ENCODE measurements around the gene CDC42EP1. TPM values are rescaled to one million over a fixed set of nuclear protein-coding genes. Genes with fewer than 3 reads are reported as not detected.

The CDC42EP1 gene
- total RNA-seq, 4 donors from 2014 or later, result 5.6 to 8.8 (median 6.8) TPM

- no peak for TF ChIP-seq POLR2A (IDR thresholded peaks at IDR 0.05)
- TF ChIP-seq CTCF (IDR thresholded peaks at IDR 0.05 in 4 of 5, conservative IDR thresholded peaks at IDR 0.05 in 1 of 5), result no peak
- in situ Hi-C loops (cut with MboI; ENCODE audit: low sequenced_read_pairs in 4 of 4), result no loop called here
- H3K36me3 ChIP-seq, result no peaks in the 10 kb centered on the region
- no peaks in the 10 kb centered on the region for H3K9me3 ChIP-seq
- DNase-seq (no peak), ATAC-seq (no peak)
- intact Hi-C loops (cut with DNase I; ENCODE audit: low total_unique reads), result no loop called here
- no peaks in the 10 kb centered on the region for H3K4me1 ChIP-seq
- H3K27me3 ChIP-seq, result peaks cover 6 to 16% (median 11%) of the 10 kb centered on the region in 3 donors
- no peak overlapping the region for H3K4me3 ChIP-seq
- H3K27ac ChIP-seq, result no peak overlapping the region
These were observed 39.5 kb upstream of the CDC42EP1 start for GRCh38 chr22:37520776-37521191.

- in situ Hi-C loops (cut with MboI; ENCODE audit: low sequenced_read_pairs in 4 of 4) (no loop called here), intact Hi-C loops (cut with DNase I; ENCODE audit: low total_unique reads) (no loop called here)
- Histone ChIP-seq H3K9me3 (no peaks in the 10 kb centered on the region), H3K36me3 (no peaks in the 10 kb centered on the region), H3K4me3 (no peak overlapping the region), H3K27me3 (peaks cover 6 to 14% (median 8%) of the 10 kb centered on the region in 3 donors), H3K4me1 (no peaks in the 10 kb centered on the region), H3K27ac (no peak overlapping the region)
- TF ChIP-seq CTCF (IDR thresholded peaks at IDR 0.05 in 4 of 5, conservative IDR thresholded peaks at IDR 0.05 in 1 of 5) (no peak), POLR2A (IDR thresholded peaks at IDR 0.05) (no peak)
- DNase-seq, result no peak
- no peak for ATAC-seq
These were observed 39.0 kb upstream of the CDC42EP1 start for GRCh38 chr22:37521236-37521739.

GRCh38 chr22:37522482-37522881 is 37.8 kb upstream of the CDC42EP1 start:
- no peak for ATAC-seq
- Histone ChIP-seq H3K27ac (no peak overlapping the region), H3K36me3 (no peaks in the 10 kb centered on the region), H3K27me3 (peaks cover 6 to 9% (median 8%) of the 10 kb centered on the region in 3 donors), H3K4me3 (no peak overlapping the region), H3K9me3 (no peaks in the 10 kb centered on the region), H3K4me1 (no peaks in the 10 kb centered on the region)
- in situ Hi-C loops (cut with MboI; ENCODE audit: low sequenced_read_pairs in 4 of 4), result no loop called here
- intact Hi-C loops (cut with DNase I; ENCODE audit: low total_unique reads), result no loop called here
- TF ChIP-seq CTCF (IDR thresholded peaks at IDR 0.05 in 4 of 5, conservative IDR thresholded peaks at IDR 0.05 in 1 of 5) (no peak), POLR2A (IDR thresholded peaks at IDR 0.05) (no peak)
- DNase-seq, result no peak

GRCh38 chr22:37525073-37525745 is 35.1 kb upstream of the CDC42EP1 start:
- Histone ChIP-seq H3K4me3 (no peak overlapping the region), H3K27ac (no peak overlapping the region), H3K4me1 (no peaks in the 10 kb centered on the region), H3K27me3 (peaks cover 0 to 5% (median 1%) of the 10 kb centered on the region in 3 donors), H3K36me3 (no peaks in the 10 kb centered on the region), H3K9me3 (no peaks in the 10 kb centered on the region)
- intact Hi-C loops (cut with DNase I; ENCODE audit: low total_unique reads), result no loop called here
- no peak for ATAC-seq
- in situ Hi-C loops (cut with MboI; ENCODE audit: low sequenced_read_pairs in 4 of 4), result no loop called here
- TF ChIP-seq POLR2A (IDR thresholded peaks at IDR 0.05) (no peak), CTCF (IDR thresholded peaks at IDR 0.05 in 4 of 5, conservative IDR thresholded peaks at IDR 0.05 in 1 of 5) (no peak)
- no peak for DNase-seq

Data from gastrocnemius medialis (tissue), 4 donors.